GM12872 (cell line): ENCODE data around the gene CCDC149.

ENCODE experiments used
- CTCF ChIP-seq: IDR thresholded peaks from 3 replicates; pipeline ENCODE4 v1.5.1; 2011; ENCODE audit warnings: low read depth, mild to moderate bottlenecking, low read length, moderate library complexity; ENCODE audit not compliant: insufficient read depth

The CCDC149 gene

GRCh38 chr4:24775750-24776149 lies 137.1 kb downstream of the CCDC149 start:
- no peak for TF ChIP-seq CTCF

- no peak for TF ChIP-seq CTCF
Measured at GRCh38 chr4:24775032-24775605, 137.7 kb downstream of the CCDC149 start.

- no peak for TF ChIP-seq CTCF
Measured at GRCh38 chr4:24774452-24774851, 138.4 kb downstream of the CCDC149 start.

GRCh38 chr4:24772952-24773351 lies 139.9 kb downstream of the CCDC149 start:
- TF ChIP-seq CTCF: no peak

GRCh38 chr4:24772061-24772705 lies 140.7 kb downstream of the CCDC149 start:
- TF ChIP-seq CTCF: no peak

GRCh38 chr4:24771241-24771640 lies 141.6 kb downstream of the CCDC149 start:
- TF ChIP-seq CTCF: no peak

GRCh38 chr4:24770667-24771066 lies 142.2 kb downstream of the CCDC149 start:
- no peak for TF ChIP-seq CTCF
